22Rv1 (cell line): ENCODE results near the gene SCN4A.
"Not testable (repeated sequence)": the region's sequence is repeated elsewhere in the genome, so short reads cannot be mapped to it uniquely, and the experiment has no call there.

ENCODE experiments used
- H3K27ac ChIP-seq: fragments of 450-650 bp; 2 replicates; pipeline ENCODE4 v1.5.1; 2017
- CTCF ChIP-seq: fragments of 450-650 bp; IDR thresholded peaks from 2 replicates; pipeline ENCODE4 v1.5.1; 2017; ENCODE audit warnings: mild to moderate bottlenecking
- ZFX ChIP-seq: fragments of 450-650 bp; IDR thresholded peaks from 2 replicates; pipeline ENCODE4 v1.6.1; 2017; ENCODE audit warnings: antibody characterized with exemption, borderline replicate concordance

Gene SCN4A

GRCh38 chr17:63928966-63929695 is 43.6 kb downstream of the SCN4A start:
- no peak overlapping the region for H3K27ac ChIP-seq
- TF ChIP-seq CTCF, result no peak
- no peak for TF ChIP-seq ZFX

GRCh38 chr17:63928172-63928666 is 44.5 kb downstream of the SCN4A start:
- no peak overlapping the region for H3K27ac ChIP-seq
- no peak for TF ChIP-seq ZFX
- TF ChIP-seq CTCF, result no peak

- TF ChIP-seq CTCF (no peak), ZFX (no peak)
- no peak overlapping the region for H3K27ac ChIP-seq
Observed at GRCh38 chr17:63927464-63928171, 45.1 kb downstream of the SCN4A start.

- TF ChIP-seq CTCF, result no peak
- TF ChIP-seq ZFX, result no peak
- H3K27ac ChIP-seq, result no peak overlapping the region
Observed at GRCh38 chr17:63926164-63926563, 46.6 kb downstream of the SCN4A start.

GRCh38 chr17:63925615-63926014 is 47.1 kb downstream of the SCN4A start:
- no peak overlapping the region for H3K27ac ChIP-seq
- TF ChIP-seq CTCF (no peak), ZFX (no peak)

GRCh38 chr17:63922402-63922801 is 50.3 kb downstream of the SCN4A start:
- not testable (repeated sequence) for H3K27ac ChIP-seq

GRCh38 chr17:63920779-63921178 is 51.9 kb downstream of the SCN4A start:
- not testable (repeated sequence) for H3K27ac ChIP-seq

- not testable (repeated sequence) for H3K27ac ChIP-seq
Observed at GRCh38 chr17:63920050-63920449, 52.7 kb downstream of the SCN4A start.

GRCh38 chr17:63919311-63919723 is 53.4 kb downstream of the SCN4A start:
- no peak overlapping the region for H3K27ac ChIP-seq
- TF ChIP-seq ZFX (no peak), CTCF (peak; percentile 82)

- H3K27ac ChIP-seq, result not testable (repeated sequence)
Observed at GRCh38 chr17:63918789-63919305, 53.9 kb downstream of the SCN4A start, which contains the start of gene GH1. TSS of gene GH1 (minus strand) at chr17:63918839. CDS start at chr17:63918776, 63 bp downstream.
